Activated T-cell treated with anti-CD3 and anti-CD28 coated beads, Interleukin-2, amount 50 U/mL, for 24 hours (primary cell): Measurements from ENCODE around the gene STK33.

Source experiments
- DNase-seq: peaks from one replicate; pipeline ENCODE4 v3.0.0-alpha.2; 2020
- H3K27ac Mint-ChIP-seq: 2 replicates; pipeline ENCODE4 v1.8.0; 2020; ENCODE audit warnings: mild to moderate bottlenecking, mixed read lengths
- H3K27me3 Mint-ChIP-seq: 2 replicates; pipeline ENCODE4 v1.8.0; 2020; ENCODE audit warnings: mixed read lengths
- H3K36me3 Mint-ChIP-seq: 2 replicates; pipeline ENCODE4 v1.8.0; 2020; ENCODE audit warnings: low read depth, mixed read lengths
- H3K4me1 Mint-ChIP-seq: 2 replicates; pipeline ENCODE4 v1.8.0; 2020; ENCODE audit warnings: low read depth, mixed read lengths
- H3K4me3 Mint-ChIP-seq: 2 replicates; pipeline ENCODE4 v1.8.0; 2020; ENCODE audit warnings: mild to moderate bottlenecking, moderate library complexity, mixed read lengths
- H3K9me3 Mint-ChIP-seq: 2 replicates; pipeline ENCODE4 v1.8.0; 2020; ENCODE audit warnings: mixed read lengths

The STK33 gene

DNA sequence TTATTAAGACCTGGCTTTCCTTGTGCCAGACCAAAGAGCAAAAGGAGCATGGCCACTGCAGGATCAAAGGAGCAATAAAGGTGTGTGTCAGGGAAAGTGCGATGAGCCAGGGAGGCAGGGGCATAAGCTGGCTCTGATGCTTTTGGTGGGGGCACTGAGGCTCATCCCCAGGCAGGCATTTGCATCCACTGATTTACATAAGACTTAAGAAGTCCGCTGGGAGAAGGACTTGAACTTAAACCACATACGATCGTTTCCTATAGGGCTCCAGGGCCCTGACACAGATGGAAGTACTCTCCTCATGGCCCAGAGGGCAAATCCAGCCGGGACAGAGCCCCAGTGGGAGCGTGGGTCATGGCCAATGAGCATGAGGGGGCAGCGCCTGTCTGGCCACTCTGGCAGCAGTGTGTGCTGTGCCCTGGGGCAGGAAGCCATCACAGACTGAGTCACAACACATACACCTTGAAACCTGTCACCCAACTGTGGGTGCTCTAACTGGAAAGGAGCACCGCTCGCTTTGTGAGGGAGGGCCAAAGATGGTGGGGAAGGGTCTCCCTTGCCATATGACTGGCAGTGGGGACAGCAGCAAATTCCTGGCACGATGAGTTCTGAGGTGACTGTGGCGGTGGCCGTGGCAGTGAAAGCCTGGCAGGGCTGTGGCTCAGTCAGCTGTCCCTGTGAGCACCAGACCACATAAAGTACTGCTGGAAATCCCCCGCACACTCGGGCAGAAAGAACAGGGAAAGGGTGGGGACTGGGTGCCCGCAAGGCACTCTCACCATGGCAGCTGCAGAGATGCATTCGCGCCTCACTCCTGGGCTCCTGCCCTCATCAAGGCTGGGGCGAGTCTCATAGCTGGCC is 251.0 kb downstream of the STK33 start:
- no peak overlapping the region for H3K27ac Mint-ChIP-seq
- no peaks in the 10 kb centered on the region for H3K36me3 Mint-ChIP-seq
- no peaks in the 10 kb centered on the region for H3K9me3 Mint-ChIP-seq
- H3K4me3 Mint-ChIP-seq: no peak overlapping the region
- peaks cover 5% of the 10 kb centered on the region for H3K4me1 Mint-ChIP-seq
- DNase-seq: no peak
- H3K27me3 Mint-ChIP-seq: peaks cover 17% of the 10 kb centered on the region

DNA sequence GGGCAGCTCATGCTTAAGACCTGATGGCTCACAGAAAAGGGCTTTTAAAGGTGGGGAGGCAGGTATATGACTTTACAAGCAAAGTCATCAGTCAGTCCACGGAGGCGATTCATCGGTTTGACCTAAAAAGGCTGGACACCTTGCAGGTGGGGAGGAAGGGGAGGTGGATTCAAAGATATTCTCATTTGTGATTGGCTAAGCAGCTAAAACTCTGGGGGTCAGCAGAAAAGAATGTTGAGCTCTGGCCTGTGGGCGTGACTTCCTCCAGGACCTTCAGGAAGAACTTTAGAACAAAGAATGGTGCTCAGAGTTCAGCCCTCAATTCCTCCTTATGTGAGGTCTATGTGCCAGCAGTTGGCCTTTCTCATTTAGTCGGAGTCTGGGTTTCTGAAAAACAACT is 252.0 kb downstream of the STK33 start:
- peaks cover 5% of the 10 kb centered on the region for H3K4me1 Mint-ChIP-seq
- no peak overlapping the region for H3K27ac Mint-ChIP-seq
- H3K36me3 Mint-ChIP-seq: no peaks in the 10 kb centered on the region
- H3K9me3 Mint-ChIP-seq: no peaks in the 10 kb centered on the region
- DNase-seq: no peak
- no peak overlapping the region for H3K4me3 Mint-ChIP-seq
- peaks cover 17% of the 10 kb centered on the region for H3K27me3 Mint-ChIP-seq
